ENCODE measurements around the gene AFAP1. TPM values are rescaled to one million over a fixed set of nuclear protein-coding genes. Genes with fewer than 3 reads are reported as not detected.

AFAP1 gene
- total and polyA plus RNA-seq, 2 donors (not counting 3 experiments of a cell fraction or from before 2014, with no cell fraction given), result 32.3 to 103 TPM

DNA sequence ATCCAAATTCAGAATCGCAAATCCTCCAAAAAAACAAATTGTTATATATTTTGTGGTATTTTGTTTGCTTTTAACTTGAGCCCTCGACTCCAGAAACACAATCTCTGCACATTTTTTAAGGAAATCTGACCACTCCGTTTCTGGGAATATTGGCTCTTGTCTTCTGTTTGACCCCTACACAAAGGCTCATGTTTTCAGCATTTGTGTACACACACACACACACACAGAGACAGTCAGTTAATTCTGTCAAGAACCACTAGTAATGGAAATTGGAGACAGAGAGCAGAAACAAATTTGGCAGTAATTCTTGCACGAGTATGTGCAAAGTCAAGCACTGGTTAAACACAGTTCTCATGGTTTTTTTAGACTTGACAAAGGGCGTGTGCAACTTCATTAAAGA is 115.4 kb downstream of the AFAP1 start:
- no TSS peak for BruUV-seq (replicated peaks)
- TF ChIP-seq POLR2AphosphoS5 (IDR thresholded peaks at IDR 0.05; ENCODE audit: insufficient read depth, low read depth, low read length), result no peak
- TF ChIP-seq CTCF (IDR thresholded peaks at IDR 0.05; ENCODE audit: extremely low read depth in 1 of 2, insufficient read depth in 1 of 2, low read depth in 1 of 2, low read length in 2 of 2), result no peak
- TF ChIP-seq FOS (IDR thresholded peaks at IDR 0.05; ENCODE audit: borderline replicate concordance, insufficient read depth, low read length), result no peak
- TF ChIP-seq, protein P1, sequence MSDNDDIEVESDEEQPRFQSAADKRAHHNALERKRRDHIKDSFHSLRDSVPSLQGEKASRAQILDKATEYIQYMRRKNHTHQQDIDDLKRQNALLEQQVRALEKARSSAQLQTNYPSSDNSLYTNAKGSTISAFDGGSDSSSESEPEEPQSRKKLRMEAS (IDR thresholded peaks at IDR 0.05; ENCODE audit: insufficient read depth, insufficient read length), result no peak
- TF ChIP-seq POLR2A (IDR thresholded peaks at IDR 0.05; ENCODE audit: low read depth, low read length), result no peak
- TF ChIP-seq EZH2 (IDR thresholded peaks at IDR 0.05; ENCODE audit: borderline replicate concordance, low read depth, low read length, severe bottlenecking), result no peak
- H3K79me2 ChIP-seq (ENCODE audit: control insufficient read depth, insufficient read depth, low read length), result peaks cover 53% of the 10 kb centered on the region
- intact Hi-C loops (cut with micrococcal nuclease), result no loop called here
- DNase-seq (ENCODE audit: low read depth, low spot score), result no peak
- CTCF ChIA-PET, result interaction anchor here (1.7 to 2.2 kb wide), 3 partner anchors 10 to 22 kb away, joined by 5 to 8 read pairs (median 7); no protein-coding TSS in a partner anchor
- no peaks in the 10 kb centered on the region for H4K20me1 ChIP-seq (replicated peaks; ENCODE audit: control insufficient read depth, extremely low read depth, insufficient read depth, low read length)
- H3K27ac ChIP-seq (ENCODE audit: insufficient read depth, low read depth, low read length), result peak overlapping the region; percentile 81
- POLR2A ChIA-PET, result no interaction called here
- H2AFZ ChIP-seq (ENCODE audit: low read depth, low read length), result no peak overlapping the region
- peak overlapping the region; percentile 22 for H3K4me2 ChIP-seq (ENCODE audit: insufficient read depth, low read length)
- dilution Hi-C loops (cut with MboI; ENCODE audit: extremely low pct_ligation_motif_present, low sequenced_read_pairs), result no loop called here
- peaks cover 14 to 21% of the 10 kb centered on the region in 2 experiments for H3K36me3 ChIP-seq (ENCODE audit: control insufficient read depth in 2 of 2, extremely low read depth in 1 of 2, insufficient read depth in 2 of 2, low read length in 2 of 2)
- no peak overlapping the region for H3K4me3 ChIP-seq (replicated peaks in 1 of 3; ENCODE audit: insufficient read depth in 1 of 3, low read depth in 1 of 3, low read length in 3 of 3)
- H3K9me3 ChIP-seq (replicated peaks; ENCODE audit: control insufficient read depth, insufficient read depth, low read length), result no peaks in the 10 kb centered on the region
- no peak for FAIRE-seq
- H3K4me1 ChIP-seq (ENCODE audit: control insufficient read depth, extremely low read depth, insufficient read depth, low read length), result peaks cover 49% of the 10 kb centered on the region
- no peaks in the 10 kb centered on the region for H3K9me1 ChIP-seq (replicated peaks; ENCODE audit: control insufficient read depth, extremely low read depth, insufficient read depth, low read length)
- peak overlapping the region; percentile 18 for H3K9ac ChIP-seq (replicated peaks; ENCODE audit: extremely low read depth, insufficient read depth, low read length)
- H3K27me3 ChIP-seq (ENCODE audit: control insufficient read depth in 2 of 2, insufficient read depth in 2 of 2, low read length in 2 of 2), result no peaks in the 10 kb centered on the region
